ENCODE measurements around the gene FOXRED1.
"Not testable (repeated sequence)": the region's sequence is repeated elsewhere in the genome, so short reads cannot be mapped to it uniquely, and the experiment has no call there.

FOXRED1 gene

DNA sequence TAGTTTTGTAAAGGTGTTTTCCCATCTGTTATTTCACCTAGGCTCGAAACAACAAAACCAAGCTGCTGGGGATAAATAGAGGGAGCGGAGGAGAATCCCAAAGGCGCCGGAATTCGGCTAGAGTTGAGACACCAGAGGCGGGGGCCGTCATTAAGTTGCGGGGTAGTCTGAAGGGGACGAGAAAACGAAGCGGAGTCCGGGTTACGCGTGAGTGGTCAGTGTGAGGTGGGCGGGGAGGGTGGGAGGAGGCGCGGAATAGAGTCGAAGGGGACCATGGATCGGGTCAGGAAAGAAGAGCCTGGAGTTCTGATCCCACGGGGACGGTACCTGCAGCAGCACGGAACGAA, 620 bp upstream of the FOXRED1 start:
- in situ Hi-C loops (cut with HindIII; ENCODE audit: low sequenced_read_pairs), result no loop called here

- in situ Hi-C loops (cut with HindIII; ENCODE audit: low sequenced_read_pairs), result no loop called here
These were observed 8.4 kb downstream of the FOXRED1 start for GRCh38 chr11:126277322-126277721.

- in situ Hi-C loops (cut with HindIII; ENCODE audit: low sequenced_read_pairs), result no loop called here
These were observed 8.8 kb downstream of the FOXRED1 start for GRCh38 chr11:126277780-126278179.

DNA sequence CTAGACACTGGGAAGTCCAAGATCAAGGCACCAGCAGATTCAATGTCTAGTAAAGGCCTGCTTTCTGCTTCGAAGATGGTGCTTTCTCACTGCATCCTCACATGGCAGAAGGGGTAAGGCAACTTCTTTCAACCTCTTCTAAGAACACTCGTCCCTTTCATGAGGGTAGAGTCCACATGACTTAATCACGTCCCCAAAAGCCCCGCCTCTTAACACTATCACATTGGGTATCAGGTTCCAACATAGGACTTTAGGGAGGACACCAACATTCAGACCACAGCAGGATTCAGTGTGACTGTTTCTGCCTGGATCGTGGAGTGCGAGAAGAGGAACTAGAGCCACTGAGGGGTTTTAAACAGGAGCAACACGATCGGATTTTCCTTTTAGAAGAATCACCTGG, 10.2 kb downstream of the FOXRED1 start:
- in situ Hi-C loops (cut with HindIII; ENCODE audit: low sequenced_read_pairs), result no loop called here

DNA sequence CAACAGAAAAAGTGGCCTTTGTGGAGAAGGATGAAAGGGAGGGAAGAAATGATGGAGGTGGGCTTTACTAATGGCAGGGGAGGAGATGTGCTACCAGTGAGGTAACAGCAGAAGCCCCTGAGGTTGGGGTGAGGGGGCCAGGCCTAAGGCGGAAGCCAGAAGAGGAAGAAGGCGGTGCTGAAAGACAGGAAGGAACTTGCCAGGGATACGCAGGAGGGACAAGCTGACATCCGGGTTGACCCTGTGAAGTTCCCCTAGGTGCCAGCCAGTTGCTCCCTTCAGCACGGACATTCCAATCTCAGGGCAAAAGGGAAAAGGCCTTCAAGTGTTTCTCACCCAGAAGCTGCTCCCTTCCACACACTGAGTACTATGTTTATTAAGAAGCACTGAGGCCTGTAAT, 11.6 kb downstream of the FOXRED1 start:
- in situ Hi-C loops (cut with HindIII; ENCODE audit: low sequenced_read_pairs), result no loop called here

DNA sequence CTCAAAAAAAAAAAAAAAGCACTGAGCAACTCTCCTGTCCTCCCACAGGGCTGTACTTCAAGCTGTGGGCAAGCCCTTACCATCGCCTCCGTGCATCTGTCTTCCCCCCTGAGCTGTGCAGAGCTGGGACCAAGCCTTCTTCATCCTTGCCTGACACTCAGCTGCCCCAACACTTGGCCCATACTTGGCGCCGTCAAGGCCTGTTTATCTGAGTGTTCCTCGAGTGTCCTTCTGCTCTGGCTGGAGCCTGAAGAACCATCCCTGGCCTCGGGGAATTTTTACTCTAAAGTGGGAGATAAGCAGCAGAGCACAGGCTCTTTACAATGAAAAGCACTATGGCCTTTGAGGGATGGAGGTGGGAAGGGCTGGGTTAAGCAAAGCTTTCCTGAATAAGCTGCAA, 12.3 kb downstream of the FOXRED1 start:
- in situ Hi-C loops (cut with HindIII; ENCODE audit: low sequenced_read_pairs), result no loop called here

- in situ Hi-C loops (cut with HindIII; ENCODE audit: low sequenced_read_pairs), result no loop called here
These were observed 12.8 kb downstream of the FOXRED1 start for GRCh38 chr11:126281666-126282175.

GRCh38 chr11:126282361-126282735, 13.4 kb downstream of the FOXRED1 start:
- in situ Hi-C loops (cut with HindIII; ENCODE audit: low sequenced_read_pairs), result no loop called here

- in situ Hi-C loops (cut with HindIII; ENCODE audit: low sequenced_read_pairs), result no loop called here
These were observed 14.0 kb downstream of the FOXRED1 start, which contains the start of gene TIRAP for GRCh38 chr11:126282736-126283591. TIRAP (plus strand) TSS chr11:126283093; CDS start chr11:126290895, 7,802 bp downstream.

- in situ Hi-C loops (cut with HindIII; ENCODE audit: low sequenced_read_pairs), result no loop called here
These were observed 15.9 kb downstream of the FOXRED1 start for GRCh38 chr11:126284829-126285228.

- in situ Hi-C loops (cut with HindIII; ENCODE audit: low sequenced_read_pairs), result no loop called here
These were observed 19.3 kb downstream of the FOXRED1 start for GRCh38 chr11:126288237-126288636.

DNA sequence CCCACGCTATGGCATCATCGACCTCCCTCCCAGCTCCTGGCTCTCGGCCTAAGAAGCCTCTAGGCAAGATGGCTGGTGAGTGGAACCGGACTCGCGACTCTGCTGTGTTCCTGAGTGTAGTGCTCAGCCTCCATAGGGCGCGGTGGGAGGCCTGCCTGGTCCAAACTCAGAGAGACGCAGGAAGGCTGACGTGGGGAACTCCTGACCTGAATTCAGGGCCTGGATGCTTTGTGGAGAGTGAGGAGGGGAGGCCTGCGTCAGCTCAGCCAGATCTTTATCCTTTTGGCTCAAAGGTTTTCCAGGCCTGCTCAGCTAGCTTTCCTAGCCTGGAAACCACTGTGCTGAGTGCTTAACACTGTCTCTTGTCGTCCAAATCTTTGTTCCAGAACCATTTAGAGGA, 21.9 kb downstream of the FOXRED1 start:
- in situ Hi-C loops (cut with HindIII; ENCODE audit: low sequenced_read_pairs), result no loop called here

DNA sequence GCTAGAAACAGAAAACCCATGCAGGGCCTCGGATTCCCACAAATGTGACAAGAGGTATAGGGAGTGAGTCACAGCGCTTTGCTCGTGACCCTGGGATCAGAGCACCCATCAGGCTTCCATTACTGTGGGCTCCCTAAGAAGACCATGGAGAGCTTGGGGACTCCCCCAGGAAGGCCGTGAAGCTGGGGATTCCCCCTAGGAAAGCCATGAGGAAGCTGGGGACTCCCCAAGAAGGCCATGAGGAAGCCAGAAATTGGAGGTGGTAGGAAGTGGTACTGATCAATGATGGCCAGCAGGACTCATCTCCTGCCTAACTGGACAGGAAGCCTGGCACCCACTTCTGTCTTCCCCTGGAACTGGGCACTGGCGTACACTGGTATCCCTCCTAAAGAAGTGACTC, 24.8 kb downstream of the FOXRED1 start:
- in situ Hi-C loops (cut with HindIII; ENCODE audit: low sequenced_read_pairs), result no loop called here

DNA sequence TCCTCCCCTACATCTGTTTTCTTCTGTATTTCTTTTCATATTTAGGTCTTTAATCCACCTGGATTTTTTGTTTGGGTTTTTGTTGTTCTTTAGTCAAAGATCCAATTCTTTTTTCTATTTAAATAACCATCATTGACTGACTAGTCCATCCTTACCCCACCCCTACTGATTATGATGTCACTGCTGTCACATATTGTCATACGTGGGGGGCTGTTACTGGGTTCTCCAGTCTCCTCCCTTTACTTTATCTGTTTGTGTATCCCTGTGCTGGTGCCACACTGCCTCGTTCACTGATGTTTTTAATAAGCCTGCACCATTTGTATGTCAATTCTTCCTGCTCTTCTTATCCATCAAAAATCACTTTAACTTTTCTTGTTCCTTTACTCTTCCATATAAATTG, 28.1 kb downstream of the FOXRED1 start:
- in situ Hi-C loops (cut with HindIII; ENCODE audit: low sequenced_read_pairs), result no loop called here

- in situ Hi-C loops (cut with HindIII; ENCODE audit: low sequenced_read_pairs), result no loop called here
These were observed 34.9 kb downstream of the FOXRED1 start, which contains the start of gene DCPS for GRCh38 chr11:126303623-126304456. DCPS (plus strand) TSS chr11:126304060; CDS start chr11:126304081, 21 bp downstream.

DNA sequence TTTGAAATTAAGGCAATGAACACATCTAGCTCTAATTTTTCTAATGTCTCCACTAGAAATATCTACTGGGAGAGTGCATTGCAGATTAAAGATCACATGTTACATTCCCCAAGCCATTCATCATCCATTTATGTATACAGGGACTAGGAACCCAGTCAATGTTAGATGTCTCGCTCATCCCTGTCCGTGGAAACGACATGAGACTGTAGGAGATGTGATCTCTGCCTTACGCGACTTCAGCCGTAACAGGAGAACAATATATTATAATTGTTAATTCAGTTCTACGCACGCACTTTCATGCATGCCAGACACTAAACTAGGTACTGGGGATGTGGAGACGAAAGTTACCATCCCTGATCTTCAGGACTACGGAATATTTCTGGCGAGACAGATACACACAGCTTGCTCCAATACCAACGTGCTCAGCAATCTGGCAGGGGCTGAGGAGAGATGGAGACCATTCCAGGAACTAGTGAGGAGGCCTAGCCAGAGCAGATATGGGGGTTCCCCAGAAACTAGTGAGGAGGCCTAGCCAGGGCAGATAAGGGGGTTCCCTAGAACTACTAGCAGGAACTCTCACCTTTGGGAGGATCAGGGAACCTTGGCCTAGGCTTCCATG, 35.6 kb downstream of the FOXRED1 start:
- in situ Hi-C loops (cut with HindIII; ENCODE audit: low sequenced_read_pairs), result no loop called here

GRCh38 chr11:126305699-126306098, 36.7 kb downstream of the FOXRED1 start:
- in situ Hi-C loops (cut with HindIII; ENCODE audit: low sequenced_read_pairs), result no loop called here

GRCh38 chr11:126307706-126308105, 38.8 kb downstream of the FOXRED1 start:
- in situ Hi-C loops (cut with HindIII; ENCODE audit: low sequenced_read_pairs), result no loop called here

DNA sequence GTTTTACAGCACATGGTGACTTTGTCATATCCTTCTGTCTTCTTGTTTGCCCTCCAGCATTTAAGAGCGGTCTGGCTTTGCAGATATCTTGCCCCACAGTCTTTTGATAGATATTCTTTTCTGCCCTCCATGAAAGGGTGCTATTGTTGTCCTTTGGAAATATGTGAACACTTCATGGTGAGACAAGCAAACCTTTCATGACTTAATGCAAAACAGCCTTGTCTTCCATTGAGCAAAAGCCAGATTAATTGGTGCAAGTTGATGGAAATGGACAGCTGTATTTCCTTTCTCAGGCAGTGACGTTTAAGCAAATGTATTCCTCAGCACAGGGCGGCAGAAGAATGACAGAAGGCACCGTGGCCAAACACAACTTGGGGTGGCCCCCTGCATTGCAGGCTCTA, 39.3 kb downstream of the FOXRED1 start:
- in situ Hi-C loops (cut with HindIII; ENCODE audit: low sequenced_read_pairs), result no loop called here

- in situ Hi-C loops (cut with HindIII; ENCODE audit: low sequenced_read_pairs), result not testable (repeated sequence)
These were observed 39.8 kb downstream of the FOXRED1 start for GRCh38 chr11:126308771-126309170.

All from endothelial cell of hepatic sinusoid (primary cell).